ENCODE data around the gene ENHO.
A peak's percentile ranks its signal among the peaks of the same experiment; 100 is the strongest.

DNA sequence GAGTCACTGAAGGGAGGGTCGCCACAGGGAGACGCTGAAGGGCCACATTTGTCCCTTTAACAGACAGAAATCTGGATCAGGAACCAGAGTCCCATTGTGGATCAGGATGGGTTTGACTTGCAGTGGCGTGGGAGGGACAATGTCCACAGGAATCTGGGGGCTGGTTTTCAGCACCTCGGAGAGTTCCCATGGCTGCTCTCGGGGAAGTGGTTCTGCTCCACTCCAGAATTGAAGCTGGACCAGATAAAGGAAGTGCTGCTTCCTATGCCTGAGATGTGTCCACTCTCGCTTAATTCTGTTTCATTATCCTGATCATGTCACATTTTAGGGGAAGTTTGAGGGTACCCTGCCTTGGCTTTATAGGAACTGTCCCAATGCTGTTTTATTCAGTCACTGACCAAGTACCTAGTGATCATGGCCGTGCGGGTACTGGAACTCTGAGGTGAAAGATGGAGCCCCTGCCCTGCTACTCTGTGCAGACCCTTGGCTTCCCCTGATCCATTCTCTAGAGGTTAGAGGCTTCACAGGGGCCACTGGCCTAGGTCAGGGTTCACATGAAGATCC, 28.7 kb downstream of the ENHO start:
- TF ChIP-seq, protein P1, sequence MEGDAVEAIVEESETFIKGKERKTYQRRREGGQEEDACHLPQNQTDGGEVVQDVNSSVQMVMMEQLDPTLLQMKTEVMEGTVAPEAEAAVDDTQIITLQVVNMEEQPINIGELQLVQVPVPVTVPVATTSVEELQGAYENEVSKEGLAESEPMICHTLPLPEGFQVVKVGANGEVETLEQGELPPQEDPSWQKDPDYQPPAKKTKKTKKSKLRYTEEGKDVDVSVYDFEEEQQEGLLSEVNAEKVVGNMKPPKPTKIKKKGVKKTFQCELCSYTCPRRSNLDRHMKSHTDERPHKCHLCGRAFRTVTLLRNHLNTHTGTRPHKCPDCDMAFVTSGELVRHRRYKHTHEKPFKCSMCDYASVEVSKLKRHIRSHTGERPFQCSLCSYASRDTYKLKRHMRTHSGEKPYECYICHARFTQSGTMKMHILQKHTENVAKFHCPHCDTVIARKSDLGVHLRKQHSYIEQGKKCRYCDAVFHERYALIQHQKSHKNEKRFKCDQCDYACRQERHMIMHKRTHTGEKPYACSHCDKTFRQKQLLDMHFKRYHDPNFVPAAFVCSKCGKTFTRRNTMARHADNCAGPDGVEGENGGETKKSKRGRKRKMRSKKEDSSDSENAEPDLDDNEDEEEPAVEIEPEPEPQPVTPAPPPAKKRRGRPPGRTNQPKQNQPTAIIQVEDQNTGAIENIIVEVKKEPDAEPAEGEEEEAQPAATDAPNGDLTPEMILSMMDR (IDR thresholded peaks at IDR 0.05; ENCODE audit: insufficient read depth, low read length) = no peak
- TF ChIP-seq POLR2AphosphoS5 (IDR thresholded peaks at IDR 0.05; ENCODE audit: low read depth) (no peak), GABPA (IDR thresholded peaks at IDR 0.05; ENCODE audit: low read depth) (no peak)
- TF ChIP-seq, protein P2, sequence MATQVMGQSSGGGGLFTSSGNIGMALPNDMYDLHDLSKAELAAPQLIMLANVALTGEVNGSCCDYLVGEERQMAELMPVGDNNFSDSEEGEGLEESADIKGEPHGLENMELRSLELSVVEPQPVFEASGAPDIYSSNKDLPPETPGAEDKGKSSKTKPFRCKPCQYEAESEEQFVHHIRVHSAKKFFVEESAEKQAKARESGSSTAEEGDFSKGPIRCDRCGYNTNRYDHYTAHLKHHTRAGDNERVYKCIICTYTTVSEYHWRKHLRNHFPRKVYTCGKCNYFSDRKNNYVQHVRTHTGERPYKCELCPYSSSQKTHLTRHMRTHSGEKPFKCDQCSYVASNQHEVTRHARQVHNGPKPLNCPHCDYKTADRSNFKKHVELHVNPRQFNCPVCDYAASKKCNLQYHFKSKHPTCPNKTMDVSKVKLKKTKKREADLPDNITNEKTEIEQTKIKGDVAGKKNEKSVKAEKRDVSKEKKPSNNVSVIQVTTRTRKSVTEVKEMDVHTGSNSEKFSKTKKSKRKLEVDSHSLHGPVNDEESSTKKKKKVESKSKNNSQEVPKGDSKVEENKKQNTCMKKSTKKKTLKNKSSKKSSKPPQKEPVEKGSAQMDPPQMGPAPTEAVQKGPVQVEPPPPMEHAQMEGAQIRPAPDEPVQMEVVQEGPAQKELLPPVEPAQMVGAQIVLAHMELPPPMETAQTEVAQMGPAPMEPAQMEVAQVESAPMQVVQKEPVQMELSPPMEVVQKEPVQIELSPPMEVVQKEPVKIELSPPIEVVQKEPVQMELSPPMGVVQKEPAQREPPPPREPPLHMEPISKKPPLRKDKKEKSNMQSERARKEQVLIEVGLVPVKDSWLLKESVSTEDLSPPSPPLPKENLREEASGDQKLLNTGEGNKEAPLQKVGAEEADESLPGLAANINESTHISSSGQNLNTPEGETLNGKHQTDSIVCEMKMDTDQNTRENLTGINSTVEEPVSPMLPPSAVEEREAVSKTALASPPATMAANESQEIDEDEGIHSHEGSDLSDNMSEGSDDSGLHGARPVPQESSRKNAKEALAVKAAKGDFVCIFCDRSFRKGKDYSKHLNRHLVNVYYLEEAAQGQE (IDR thresholded peaks at IDR 0.05; ENCODE audit: insufficient replicate concordance, low read depth) = peak; percentile 98
